ENCODE results near the gene CDC34.

GRCh38 chr19:575527-576506, 44.3 kb downstream of the CDC34 start:
- TF ChIP-seq CTCF (IDR thresholded peaks at IDR 0.05; ENCODE audit: borderline replicate concordance, extremely low read depth, low read length, poor library complexity, severe bottlenecking): no peak
- TF ChIP-seq EZH2 (IDR thresholded peaks at IDR 0.05; ENCODE audit: borderline replicate concordance, low read depth, low read length, severe bottlenecking): no peak

All from DND-41 (cell line).